ENCODE measurements around the gene HCLS1. TPM values are rescaled to one million over a fixed set of nuclear protein-coding genes. Genes with fewer than 3 reads are reported as not detected.
"Not testable (repeated sequence)": the region's sequence is repeated elsewhere in the genome, so short reads cannot be mapped to it uniquely, and the experiment has no call there.

The HCLS1 gene
- total RNA-seq, 2 donors from 2014 or later, result 0.53 to 1.3 TPM

DNA sequence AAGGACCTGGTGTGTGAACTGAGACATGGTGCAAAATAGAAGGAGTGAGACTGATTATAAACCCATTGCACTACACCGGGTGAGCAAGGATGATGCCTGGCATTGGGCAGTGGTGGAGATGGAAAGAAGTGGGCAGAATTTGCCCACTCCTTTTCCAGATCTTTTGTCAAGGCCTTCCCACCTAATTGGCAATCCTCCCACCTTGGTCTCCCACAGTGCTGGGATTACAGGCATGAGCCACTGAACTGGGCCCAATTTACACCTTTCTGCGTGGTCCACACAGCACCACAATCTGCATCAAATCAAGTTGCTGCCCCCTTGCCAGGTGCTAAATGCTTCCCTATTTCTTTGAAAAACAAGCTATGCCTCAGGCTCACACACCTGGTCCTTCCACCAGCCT, 62.1 kb downstream of the HCLS1 start:
- peaks cover 26% of the 10 kb centered on the region for H3K4me1 Mint-ChIP-seq

DNA sequence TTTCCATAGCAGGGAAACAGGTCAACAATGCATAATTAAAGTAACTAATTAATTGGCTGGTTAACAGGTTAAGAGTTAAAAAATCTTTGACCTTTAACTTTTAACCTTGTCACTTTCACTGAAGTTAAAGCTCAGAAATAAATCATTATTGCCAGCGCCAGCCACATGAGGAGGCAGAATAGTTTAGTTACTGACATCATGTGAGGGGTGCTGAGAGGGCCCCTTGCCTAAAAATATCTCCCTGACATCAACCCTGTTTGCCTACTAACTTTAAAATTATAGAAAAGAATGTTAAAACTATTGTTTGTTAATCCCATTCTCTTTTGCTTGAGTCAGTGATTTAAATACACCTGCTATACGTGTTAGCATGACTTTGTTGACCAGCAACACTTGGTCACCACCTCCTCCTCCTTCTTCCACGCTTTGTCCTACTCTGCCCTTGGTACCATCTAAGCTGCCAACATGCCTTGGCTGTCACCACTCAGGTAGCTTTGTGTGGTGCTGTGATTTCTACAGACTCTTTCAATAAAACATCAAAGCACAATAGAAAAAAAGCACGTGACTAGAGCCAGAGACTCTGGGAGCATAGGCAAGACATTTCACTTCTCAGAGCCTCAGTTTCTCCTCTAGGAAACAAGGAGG, 64.8 kb downstream of the HCLS1 start:
- TF ChIP-seq, protein P1, sequence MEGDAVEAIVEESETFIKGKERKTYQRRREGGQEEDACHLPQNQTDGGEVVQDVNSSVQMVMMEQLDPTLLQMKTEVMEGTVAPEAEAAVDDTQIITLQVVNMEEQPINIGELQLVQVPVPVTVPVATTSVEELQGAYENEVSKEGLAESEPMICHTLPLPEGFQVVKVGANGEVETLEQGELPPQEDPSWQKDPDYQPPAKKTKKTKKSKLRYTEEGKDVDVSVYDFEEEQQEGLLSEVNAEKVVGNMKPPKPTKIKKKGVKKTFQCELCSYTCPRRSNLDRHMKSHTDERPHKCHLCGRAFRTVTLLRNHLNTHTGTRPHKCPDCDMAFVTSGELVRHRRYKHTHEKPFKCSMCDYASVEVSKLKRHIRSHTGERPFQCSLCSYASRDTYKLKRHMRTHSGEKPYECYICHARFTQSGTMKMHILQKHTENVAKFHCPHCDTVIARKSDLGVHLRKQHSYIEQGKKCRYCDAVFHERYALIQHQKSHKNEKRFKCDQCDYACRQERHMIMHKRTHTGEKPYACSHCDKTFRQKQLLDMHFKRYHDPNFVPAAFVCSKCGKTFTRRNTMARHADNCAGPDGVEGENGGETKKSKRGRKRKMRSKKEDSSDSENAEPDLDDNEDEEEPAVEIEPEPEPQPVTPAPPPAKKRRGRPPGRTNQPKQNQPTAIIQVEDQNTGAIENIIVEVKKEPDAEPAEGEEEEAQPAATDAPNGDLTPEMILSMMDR (conservative IDR thresholded peaks at IDR 0.05), result no peak
- Histone ChIP-seq H3K9ac (ENCODE audit: extremely low read depth, low read length, poor library complexity, severe bottlenecking) (no peak overlapping the region), H3K4me3 (ENCODE audit: low read length) (no peak overlapping the region), H3K9me3 (ENCODE audit: control insufficient read depth, low read length) (no peaks in the 10 kb centered on the region), H3K36me3 (ENCODE audit: control insufficient read depth, insufficient read depth, low read length) (no peaks in the 10 kb centered on the region), H3K27me3 (ENCODE audit: control insufficient read depth, insufficient read depth, low read length, poor library complexity, severe bottlenecking) (no peaks in the 10 kb centered on the region), H3K4me1 (ENCODE audit: control insufficient read depth, insufficient read depth, low read length) (no peaks in the 10 kb centered on the region), H3K27ac (ENCODE audit: low read depth, low read length) (no peak overlapping the region)
- no peaks in the 10 kb centered on the region for H3K27me3 Mint-ChIP-seq (ENCODE audit: insufficient read depth)
- no peak overlapping the region for H3K4me3 Mint-ChIP-seq
- no peak overlapping the region for H3K27ac Mint-ChIP-seq
- no peaks in the 10 kb centered on the region for H3K9me3 Mint-ChIP-seq
- 89 to 91% methylated on average over 3 to 4 of the region's 4 CpGs for WGBS, 2 experiments (ENCODE audit: insufficient coverage in 1 of 2, insufficient read length in 1 of 2)
- DNase-seq, result no peak
- peaks cover 31% of the 10 kb centered on the region for H3K4me1 Mint-ChIP-seq
- no peaks in the 10 kb centered on the region for H3K36me3 Mint-ChIP-seq (ENCODE audit: low read depth)

More for the DNA sequence above, 62.1 kb downstream of the HCLS1 start:
- Histone ChIP-seq H3K27ac (ENCODE audit: low read depth, low read length) (no peak overlapping the region), H3K9me3 (ENCODE audit: control insufficient read depth, low read length) (no peaks in the 10 kb centered on the region), H3K27me3 (ENCODE audit: control insufficient read depth, insufficient read depth, low read length, poor library complexity, severe bottlenecking) (no peaks in the 10 kb centered on the region), H3K9ac (ENCODE audit: extremely low read depth, low read length, poor library complexity, severe bottlenecking) (no peak overlapping the region), H3K4me1 (ENCODE audit: control insufficient read depth, insufficient read depth, low read length) (no peaks in the 10 kb centered on the region), H3K4me3 (ENCODE audit: low read length) (no peak overlapping the region), H3K36me3 (ENCODE audit: control insufficient read depth, insufficient read depth, low read length) (no peaks in the 10 kb centered on the region)
- Mint-ChIP-seq H3K27me3 (ENCODE audit: insufficient read depth) (no peaks in the 10 kb centered on the region), H3K9me3 (no peaks in the 10 kb centered on the region), H3K4me3 (no peak overlapping the region), H3K27ac (no peak overlapping the region), H3K36me3 (ENCODE audit: low read depth) (no peaks in the 10 kb centered on the region)
- WGBS, 2 experiments (ENCODE audit: insufficient coverage in 1 of 2, insufficient read length in 1 of 2), result 73 to 88% methylated on average over 1 to 2 of the region's 2 CpGs
- DNase-seq, result peak; percentile 57
- TF ChIP-seq, protein P1 (conservative IDR thresholded peaks at IDR 0.05), result no peak

DNA sequence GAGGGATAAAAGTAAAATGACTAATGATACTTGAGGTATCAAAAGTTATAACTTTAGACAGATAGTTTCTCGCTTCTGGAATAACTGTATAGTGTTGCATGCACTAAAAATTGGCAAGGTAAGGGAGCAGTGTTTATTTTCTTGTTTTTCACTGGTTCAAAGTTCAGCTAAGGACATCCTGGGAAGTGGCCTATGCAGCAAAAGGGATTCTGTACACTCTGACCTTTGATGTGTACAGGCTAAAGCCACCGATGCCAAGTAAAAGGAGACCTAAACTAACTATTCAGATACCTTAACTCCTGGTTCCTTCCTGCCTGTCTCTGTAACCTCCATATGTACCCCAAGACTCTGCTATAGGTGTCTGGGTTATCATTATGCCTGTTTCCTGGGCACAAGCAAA, 65.9 kb downstream of the HCLS1 start:
- Mint-ChIP-seq H3K4me3 (no peak overlapping the region), H3K27ac (no peak overlapping the region), H3K27me3 (ENCODE audit: insufficient read depth) (no peaks in the 10 kb centered on the region), H3K36me3 (ENCODE audit: low read depth) (no peaks in the 10 kb centered on the region), H3K4me1 (peaks cover 35% of the 10 kb centered on the region), H3K9me3 (no peaks in the 10 kb centered on the region)
- no peak overlapping the region for H3K27ac ChIP-seq (ENCODE audit: low read depth, low read length)
- H3K36me3 ChIP-seq (ENCODE audit: control insufficient read depth, insufficient read depth, low read length), result no peaks in the 10 kb centered on the region
- H3K4me3 ChIP-seq (ENCODE audit: low read length), result no peak overlapping the region
- WGBS, 2 experiments (ENCODE audit: insufficient coverage in 1 of 2, insufficient read length in 1 of 2), result 89 to 96% methylated on average over 2 of the region's 2 CpGs
- H3K9me3 ChIP-seq (ENCODE audit: control insufficient read depth, low read length), result no peaks in the 10 kb centered on the region
- no peaks in the 10 kb centered on the region for H3K27me3 ChIP-seq (ENCODE audit: control insufficient read depth, insufficient read depth, low read length, poor library complexity, severe bottlenecking)
- no peak overlapping the region for H3K9ac ChIP-seq (ENCODE audit: extremely low read depth, low read length, poor library complexity, severe bottlenecking)
- no peaks in the 10 kb centered on the region for H3K4me1 ChIP-seq (ENCODE audit: control insufficient read depth, insufficient read depth, low read length)
- TF ChIP-seq, protein P1 (conservative IDR thresholded peaks at IDR 0.05), result no peak
- DNase-seq, result no peak

DNA sequence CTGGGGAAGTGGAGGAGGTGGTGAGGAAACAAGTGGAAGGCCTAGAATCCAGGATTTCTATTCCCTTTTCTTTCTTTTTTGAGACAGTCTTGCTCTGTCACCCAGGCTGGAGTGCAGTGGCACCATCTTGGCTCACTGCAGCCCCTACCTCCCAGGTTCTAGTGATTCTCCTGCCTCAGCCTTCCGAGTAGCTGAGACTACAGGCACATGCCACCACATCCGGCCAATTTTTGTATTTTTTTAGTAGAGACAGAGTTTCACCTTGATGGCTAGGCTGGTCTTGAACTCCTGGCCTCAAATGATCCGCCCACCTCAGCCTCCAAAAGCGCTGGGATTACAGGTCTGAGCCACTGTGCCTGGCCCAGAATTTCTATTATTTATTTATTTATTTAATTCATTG, 66.9 kb downstream of the HCLS1 start:
- H3K9me3 Mint-ChIP-seq; H3K9me3 ChIP-seq (ENCODE audit: control insufficient read depth, low read length); H3K27me3 Mint-ChIP-seq (ENCODE audit: insufficient read depth); H3K36me3 ChIP-seq (ENCODE audit: control insufficient read depth, insufficient read depth, low read length); H3K4me1 ChIP-seq (ENCODE audit: control insufficient read depth, insufficient read depth, low read length); H3K27ac ChIP-seq (ENCODE audit: low read depth, low read length); H3K27me3 ChIP-seq (ENCODE audit: control insufficient read depth, insufficient read depth, low read length, poor library complexity, severe bottlenecking); H3K4me3 Mint-ChIP-seq; H3K36me3 Mint-ChIP-seq (ENCODE audit: low read depth); H3K4me3 ChIP-seq (ENCODE audit: low read length); H3K9ac ChIP-seq (ENCODE audit: extremely low read depth, low read length, poor library complexity, severe bottlenecking); DNase-seq: not testable (repeated sequence)
- H3K27ac Mint-ChIP-seq, result peak overlapping the region; percentile 81
- peaks cover 34% of the 10 kb centered on the region for H3K4me1 Mint-ChIP-seq
- WGBS, 2 experiments (ENCODE audit: insufficient coverage in 1 of 2, insufficient read length in 1 of 2), result 75 to 93% methylated on average over 1 to 4 of the region's 4 CpGs
